ENCODE results near the gene TMC8.
"Not testable (repeated sequence)": the region's sequence is repeated elsewhere in the genome, so short reads cannot be mapped to it uniquely, and the experiment has no call there.

The TMC8 gene

GRCh38 chr17:78130437-78131101, at the start of gene TMC8:
Gene TMC8, plus strand, starts transcription at chr17:78130771. Its CDS starts 818 bp downstream, at chr17:78131589.
- H3K36me3 ChIP-seq (ENCODE audit: control insufficient read depth in 1 of 2, insufficient read depth in 2 of 2, low read length in 2 of 2), result peaks cover 0 to 7% of the 10 kb centered on the region in 2 donors
- no peaks in the 10 kb centered on the region for H3K9me3 ChIP-seq (ENCODE audit: control insufficient read depth in 1 of 2, low read length in 2 of 2)
- no peaks in the 10 kb centered on the region for H3K27me3 ChIP-seq (ENCODE audit: control insufficient read depth in 1 of 2, insufficient read depth in 2 of 2, low read length in 2 of 2)
- H3K4me3 ChIP-seq (ENCODE audit: low read depth in 1 of 2, low read length in 2 of 2), result peak within 1 kb of the TSS; percentile 65 to 79
- peaks cover 30 to 65% of the 10 kb centered on the region in 2 donors for H3K4me1 ChIP-seq (ENCODE audit: control insufficient read depth in 1 of 2, insufficient read depth in 2 of 2, low read length in 2 of 2)
- H3K27ac ChIP-seq (ENCODE audit: low read depth, low read length), result peak within 1 kb of the TSS; percentile 20
- peak within 1 kb of the TSS in 1 of 2 donors; percentile 39 for H3K9ac ChIP-seq (ENCODE audit: low read depth in 1 of 2, low read length in 2 of 2)

GRCh38 chr17:78081551-78081950, 49.0 kb upstream of the TMC8 start:
- Histone ChIP-seq H3K4me3 (ENCODE audit: low read depth in 1 of 2, low read length in 2 of 2) (no peak overlapping the region), H3K9me3 (ENCODE audit: control insufficient read depth in 1 of 2, low read length in 2 of 2) (no peaks in the 10 kb centered on the region), H3K4me1 (ENCODE audit: control insufficient read depth in 1 of 2, insufficient read depth in 2 of 2, low read length in 2 of 2) (no peaks in the 10 kb centered on the region), H3K36me3 (ENCODE audit: control insufficient read depth in 1 of 2, insufficient read depth in 2 of 2, low read length in 2 of 2) (peaks cover 4 to 32% of the 10 kb centered on the region in 2 donors), H3K27ac (ENCODE audit: low read depth, low read length) (no peak overlapping the region), H3K9ac (ENCODE audit: low read depth in 1 of 2, low read length in 2 of 2) (no peak overlapping the region), H3K27me3 (ENCODE audit: control insufficient read depth in 1 of 2, insufficient read depth in 2 of 2, low read length in 2 of 2) (no peaks in the 10 kb centered on the region)

GRCh38 chr17:78082355-78082872, 48.2 kb upstream of the TMC8 start:
- H3K4me3 ChIP-seq (ENCODE audit: low read depth in 1 of 2, low read length in 2 of 2); H3K27me3 ChIP-seq (ENCODE audit: control insufficient read depth in 1 of 2, insufficient read depth in 2 of 2, low read length in 2 of 2); H3K9ac ChIP-seq (ENCODE audit: low read depth in 1 of 2, low read length in 2 of 2); H3K27ac ChIP-seq (ENCODE audit: low read depth, low read length); H3K9me3 ChIP-seq (ENCODE audit: control insufficient read depth in 1 of 2, low read length in 2 of 2); H3K4me1 ChIP-seq (ENCODE audit: control insufficient read depth in 1 of 2, insufficient read depth in 2 of 2, low read length in 2 of 2): not testable (repeated sequence)
- H3K36me3 ChIP-seq (ENCODE audit: control insufficient read depth in 1 of 2, insufficient read depth in 2 of 2, low read length in 2 of 2), result peaks cover 8 to 27% of the 10 kb centered on the region in 2 donors

GRCh38 chr17:78082988-78083387, 47.6 kb upstream of the TMC8 start:
- H3K27ac ChIP-seq (ENCODE audit: low read depth, low read length), result no peak overlapping the region

GRCh38 chr17:78086740-78087139, 43.8 kb upstream of the TMC8 start:
- Histone ChIP-seq H3K27me3 (ENCODE audit: control insufficient read depth in 1 of 2, insufficient read depth in 2 of 2, low read length in 2 of 2) (no peaks in the 10 kb centered on the region), H3K9ac (ENCODE audit: low read depth in 1 of 2, low read length in 2 of 2) (no peak overlapping the region), H3K36me3 (ENCODE audit: control insufficient read depth in 1 of 2, insufficient read depth in 2 of 2, low read length in 2 of 2) (peaks cover 9 to 16% of the 10 kb centered on the region in 2 donors), H3K9me3 (ENCODE audit: control insufficient read depth in 1 of 2, low read length in 2 of 2) (no peaks in the 10 kb centered on the region), H3K27ac (ENCODE audit: low read depth, low read length) (no peak overlapping the region), H3K4me1 (ENCODE audit: control insufficient read depth in 1 of 2, insufficient read depth in 2 of 2, low read length in 2 of 2) (peaks cover 7 to 10% of the 10 kb centered on the region in 2 donors), H3K4me3 (ENCODE audit: low read depth in 1 of 2, low read length in 2 of 2) (no peak overlapping the region)

More at GRCh38 chr17:78082988-78083387, 47.6 kb upstream of the TMC8 start:
- Histone ChIP-seq H3K36me3 (ENCODE audit: control insufficient read depth in 1 of 2, insufficient read depth in 2 of 2, low read length in 2 of 2) (peaks cover 8 to 22% of the 10 kb centered on the region in 2 donors), H3K27me3 (ENCODE audit: control insufficient read depth in 1 of 2, insufficient read depth in 2 of 2, low read length in 2 of 2) (no peaks in the 10 kb centered on the region), H3K4me1 (ENCODE audit: control insufficient read depth in 1 of 2, insufficient read depth in 2 of 2, low read length in 2 of 2) (no peaks in the 10 kb centered on the region), H3K9me3 (ENCODE audit: control insufficient read depth in 1 of 2, low read length in 2 of 2) (no peaks in the 10 kb centered on the region), H3K9ac (ENCODE audit: low read depth in 1 of 2, low read length in 2 of 2) (no peak overlapping the region), H3K4me3 (ENCODE audit: low read depth in 1 of 2, low read length in 2 of 2) (no peak overlapping the region)

- Histone ChIP-seq H3K36me3 (ENCODE audit: control insufficient read depth in 1 of 2, insufficient read depth in 2 of 2, low read length in 2 of 2) (peaks cover 21 to 24% of the 10 kb centered on the region in 2 donors), H3K27me3 (ENCODE audit: control insufficient read depth in 1 of 2, insufficient read depth in 2 of 2, low read length in 2 of 2) (no peaks in the 10 kb centered on the region), H3K27ac (ENCODE audit: low read depth, low read length) (no peak overlapping the region), H3K4me1 (ENCODE audit: control insufficient read depth in 1 of 2, insufficient read depth in 2 of 2, low read length in 2 of 2) (peaks cover 7 to 10% of the 10 kb centered on the region in 2 donors), H3K4me3 (ENCODE audit: low read depth in 1 of 2, low read length in 2 of 2) (no peak overlapping the region), H3K9me3 (ENCODE audit: control insufficient read depth in 1 of 2, low read length in 2 of 2) (no peaks in the 10 kb centered on the region), H3K9ac (ENCODE audit: low read depth in 1 of 2, low read length in 2 of 2) (no peak overlapping the region)
Observed at GRCh38 chr17:78088529-78088928, 42.0 kb upstream of the TMC8 start.

- H3K27ac ChIP-seq (ENCODE audit: low read depth, low read length), result no peak overlapping the region
- no peaks in the 10 kb centered on the region for H3K27me3 ChIP-seq (ENCODE audit: control insufficient read depth in 1 of 2, insufficient read depth in 2 of 2, low read length in 2 of 2)
- H3K9me3 ChIP-seq (ENCODE audit: control insufficient read depth in 1 of 2, low read length in 2 of 2), result no peaks in the 10 kb centered on the region
- H3K4me1 ChIP-seq (ENCODE audit: control insufficient read depth in 1 of 2, insufficient read depth in 2 of 2, low read length in 2 of 2), result peaks cover 7 to 10% of the 10 kb centered on the region in 2 donors
- peak overlapping the region in 1 of 2 donors; percentile 36 for H3K4me3 ChIP-seq (ENCODE audit: low read depth in 1 of 2, low read length in 2 of 2)
- H3K36me3 ChIP-seq (ENCODE audit: control insufficient read depth in 1 of 2, insufficient read depth in 2 of 2, low read length in 2 of 2), result peaks cover 23 to 35% of the 10 kb centered on the region in 2 donors
- no peak overlapping the region for H3K9ac ChIP-seq (ENCODE audit: low read depth in 1 of 2, low read length in 2 of 2)
Observed at GRCh38 chr17:78089576-78090281, 40.8 kb upstream of the TMC8 start.

GRCh38 chr17:78092794-78093324, 37.7 kb upstream of the TMC8 start:
- H3K4me1 ChIP-seq (ENCODE audit: control insufficient read depth in 1 of 2, insufficient read depth in 2 of 2, low read length in 2 of 2), result peaks cover 7 to 10% of the 10 kb centered on the region in 2 donors
- no peak overlapping the region for H3K4me3 ChIP-seq (ENCODE audit: low read depth in 1 of 2, low read length in 2 of 2)
- no peaks in the 10 kb centered on the region for H3K27me3 ChIP-seq (ENCODE audit: control insufficient read depth in 1 of 2, insufficient read depth in 2 of 2, low read length in 2 of 2)
- H3K9me3 ChIP-seq (ENCODE audit: control insufficient read depth in 1 of 2, low read length in 2 of 2), result no peaks in the 10 kb centered on the region
- H3K9ac ChIP-seq (ENCODE audit: low read depth in 1 of 2, low read length in 2 of 2), result no peak overlapping the region
- H3K36me3 ChIP-seq (ENCODE audit: control insufficient read depth in 1 of 2, insufficient read depth in 2 of 2, low read length in 2 of 2), result peaks cover 34 to 54% of the 10 kb centered on the region in 2 donors
- H3K27ac ChIP-seq (ENCODE audit: low read depth, low read length), result no peak overlapping the region

GRCh38 chr17:78095035-78095434, 35.5 kb upstream of the TMC8 start:
- H3K27me3 ChIP-seq (ENCODE audit: control insufficient read depth in 1 of 2, insufficient read depth in 2 of 2, low read length in 2 of 2), result no peaks in the 10 kb centered on the region
- H3K4me1 ChIP-seq (ENCODE audit: control insufficient read depth in 1 of 2, insufficient read depth in 2 of 2, low read length in 2 of 2), result peaks cover 2 to 3% of the 10 kb centered on the region in 2 donors
- no peak overlapping the region for H3K27ac ChIP-seq (ENCODE audit: low read depth, low read length)
- H3K4me3 ChIP-seq (ENCODE audit: low read depth in 1 of 2, low read length in 2 of 2), result no peak overlapping the region
- no peaks in the 10 kb centered on the region for H3K9me3 ChIP-seq (ENCODE audit: control insufficient read depth in 1 of 2, low read length in 2 of 2)
- H3K36me3 ChIP-seq (ENCODE audit: control insufficient read depth in 1 of 2, insufficient read depth in 2 of 2, low read length in 2 of 2), result peaks cover 44 to 66% of the 10 kb centered on the region in 2 donors
- no peak overlapping the region for H3K9ac ChIP-seq (ENCODE audit: low read depth in 1 of 2, low read length in 2 of 2)

- Histone ChIP-seq H3K27ac (ENCODE audit: low read depth, low read length) (no peak overlapping the region), H3K4me1 (ENCODE audit: control insufficient read depth in 1 of 2, insufficient read depth in 2 of 2, low read length in 2 of 2) (peaks cover 0 to 2% of the 10 kb centered on the region in 2 donors), H3K9ac (ENCODE audit: low read depth in 1 of 2, low read length in 2 of 2) (no peak overlapping the region), H3K27me3 (ENCODE audit: control insufficient read depth in 1 of 2, insufficient read depth in 2 of 2, low read length in 2 of 2) (no peaks in the 10 kb centered on the region), H3K9me3 (ENCODE audit: control insufficient read depth in 1 of 2, low read length in 2 of 2) (no peaks in the 10 kb centered on the region), H3K4me3 (ENCODE audit: low read depth in 1 of 2, low read length in 2 of 2) (no peak overlapping the region), H3K36me3 (ENCODE audit: control insufficient read depth in 1 of 2, insufficient read depth in 2 of 2, low read length in 2 of 2) (peaks cover 42 to 69% of the 10 kb centered on the region in 2 donors)
Observed at GRCh38 chr17:78096093-78096492, 34.5 kb upstream of the TMC8 start.
